ENCODE measurements around the gene UBE2O. TPM values are rescaled to one million over a fixed set of nuclear protein-coding genes. Genes with fewer than 3 reads are reported as not detected.

Gene UBE2O
- total and polyA plus RNA-seq, 4 donors, result 25.0 to 47.4 (median 35.8) TPM

DNA sequence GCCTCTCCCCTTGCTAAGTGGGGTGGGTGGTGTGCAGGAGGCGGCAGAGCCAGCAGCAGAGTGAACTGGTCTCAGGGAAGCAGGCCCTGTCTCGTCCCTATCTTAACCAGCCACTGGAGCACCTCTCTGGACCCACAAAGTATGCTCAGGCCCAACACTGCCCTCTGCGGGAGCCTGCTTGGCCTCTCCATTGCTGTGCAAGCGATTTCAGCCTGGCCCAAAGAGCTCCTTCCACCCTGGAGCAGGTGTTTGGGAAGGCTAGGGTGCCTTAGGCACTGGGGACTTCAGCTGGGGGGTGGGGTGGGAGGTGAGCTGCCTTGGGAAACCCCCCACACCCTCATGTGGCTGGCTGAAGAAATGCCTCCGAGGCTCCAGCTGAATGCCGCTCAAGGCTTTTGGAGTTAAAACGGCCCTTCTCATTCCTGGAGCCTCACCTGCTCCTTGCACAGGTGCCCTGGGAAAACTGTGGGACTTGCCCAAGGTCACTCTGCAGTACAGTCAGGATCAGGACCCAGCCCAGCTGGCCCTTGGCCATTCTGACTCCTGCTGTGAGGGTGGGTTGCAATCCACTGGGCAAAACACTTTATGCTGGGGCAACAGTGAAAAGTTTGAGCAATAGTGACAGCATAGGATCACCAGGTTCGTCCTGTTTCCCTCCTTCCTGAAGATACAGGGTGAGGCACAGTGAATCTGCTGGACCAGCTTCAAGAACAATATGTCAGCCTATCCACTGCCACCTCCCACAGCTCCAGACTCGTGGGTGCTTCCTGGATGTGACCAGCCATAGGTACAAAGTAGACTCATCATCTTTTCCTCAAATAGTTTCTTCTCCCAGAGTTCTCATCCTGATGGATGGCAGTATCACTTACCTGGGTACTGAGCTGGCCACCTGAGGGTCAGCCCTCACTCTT, 5.9 kb upstream of the UBE2O start:
- no peak overlapping the region for H3K27ac ChIP-seq (ENCODE audit: low read depth, low read length)
- WGBS (ENCODE audit: insufficient coverage), result 82% methylated on average over 5 of the region's 9 CpGs
- DNase-seq (ENCODE audit: low read depth in 4 of 6, low spot score in 6 of 6), result peak in 2 of 6 donors; percentile 54 to 55
- H3K27me3 ChIP-seq (ENCODE audit: control insufficient read depth, insufficient read depth, low read length), result no peaks in the 10 kb centered on the region
- no peaks in the 10 kb centered on the region for H3K36me3 ChIP-seq (ENCODE audit: control insufficient read depth, insufficient read depth, low read length)
- H3K4me3 ChIP-seq (ENCODE audit: low read depth, low read length), result no peak overlapping the region
- no peaks in the 10 kb centered on the region for H3K9me3 ChIP-seq (ENCODE audit: control insufficient read depth, insufficient read depth, low read length)
- H3K4me1 ChIP-seq (ENCODE audit: control insufficient read depth, insufficient read depth, low read length), result no peaks in the 10 kb centered on the region

GRCh38 chr17:76453431-76453743, 435 bp upstream of the UBE2O start:
- no peaks in the 10 kb centered on the region for H3K9me3 ChIP-seq (ENCODE audit: control insufficient read depth, insufficient read depth, low read length)
- H3K27ac ChIP-seq (ENCODE audit: low read depth, low read length), result no peak overlapping the region
- DNase-seq (ENCODE audit: low read depth in 4 of 6, low spot score in 6 of 6), result no peak
- no peaks in the 10 kb centered on the region for H3K27me3 ChIP-seq (ENCODE audit: control insufficient read depth, insufficient read depth, low read length)
- peak overlapping the region; percentile 6 for H3K4me3 ChIP-seq (ENCODE audit: low read depth, low read length)
- H3K4me1 ChIP-seq (ENCODE audit: control insufficient read depth, insufficient read depth, low read length), result peaks cover 19% of the 10 kb centered on the region
- 35% methylated on average over 4 of the region's 6 CpGs for WGBS (ENCODE audit: insufficient coverage)
- peaks cover 3% of the 10 kb centered on the region for H3K36me3 ChIP-seq (ENCODE audit: control insufficient read depth, insufficient read depth, low read length)

DNA sequence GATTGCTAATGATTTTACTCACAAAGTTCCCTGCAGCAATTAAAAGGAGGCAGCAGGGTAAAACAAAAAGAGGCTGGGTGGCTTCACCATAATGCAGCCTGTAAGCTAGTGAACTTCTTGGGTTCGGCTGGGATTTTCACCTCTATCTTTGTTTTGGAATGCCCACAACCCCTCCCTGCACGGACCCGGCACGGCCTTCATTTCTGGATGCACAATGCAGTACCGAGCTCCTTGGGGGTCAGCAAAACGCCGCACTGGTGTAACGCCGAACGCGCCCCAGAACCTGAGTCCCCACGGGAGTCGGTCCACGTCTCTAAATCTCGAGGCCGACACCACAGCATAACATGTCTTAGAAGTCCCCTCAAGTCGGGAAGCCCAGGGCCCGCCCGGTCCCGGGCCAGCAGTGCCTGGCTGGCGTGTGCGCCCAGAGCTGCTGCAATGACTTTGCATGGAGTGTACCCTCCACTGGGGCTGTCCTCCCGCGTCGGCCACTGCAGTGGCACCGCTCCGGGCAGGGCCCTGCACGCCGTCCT, 759 bp downstream of the UBE2O start:
- peak overlapping the region; percentile 68 for H3K4me3 ChIP-seq (ENCODE audit: low read depth, low read length)
- H3K4me1 ChIP-seq (ENCODE audit: control insufficient read depth, insufficient read depth, low read length), result peaks cover 19% of the 10 kb centered on the region
- no peaks in the 10 kb centered on the region for H3K27me3 ChIP-seq (ENCODE audit: control insufficient read depth, insufficient read depth, low read length)
- H3K9me3 ChIP-seq (ENCODE audit: control insufficient read depth, insufficient read depth, low read length), result no peaks in the 10 kb centered on the region
- peaks cover 3% of the 10 kb centered on the region for H3K36me3 ChIP-seq (ENCODE audit: control insufficient read depth, insufficient read depth, low read length)
- 0% methylated on average over 29 of the region's 29 CpGs for WGBS (ENCODE audit: insufficient coverage)
- H3K27ac ChIP-seq (ENCODE audit: low read depth, low read length), result no peak overlapping the region
- peak in 1 of 6 donors; percentile 51 for DNase-seq (ENCODE audit: low read depth in 4 of 6, low spot score in 6 of 6)

GRCh38 chr17:76451506-76451905, 1.4 kb downstream of the UBE2O start:
- peak in 1 of 6 donors; percentile 32 for DNase-seq (ENCODE audit: low read depth in 4 of 6, low spot score in 6 of 6)
- Histone ChIP-seq H3K9me3 (ENCODE audit: control insufficient read depth, insufficient read depth, low read length) (no peaks in the 10 kb centered on the region), H3K4me3 (ENCODE audit: low read depth, low read length) (peak overlapping the region; percentile 68), H3K27ac (ENCODE audit: low read depth, low read length) (no peak overlapping the region), H3K36me3 (ENCODE audit: control insufficient read depth, insufficient read depth, low read length) (peaks cover 3% of the 10 kb centered on the region), H3K27me3 (ENCODE audit: control insufficient read depth, insufficient read depth, low read length) (no peaks in the 10 kb centered on the region), H3K4me1 (ENCODE audit: control insufficient read depth, insufficient read depth, low read length) (peaks cover 19% of the 10 kb centered on the region)
- 7% methylated on average over 3 of the region's 6 CpGs for WGBS (ENCODE audit: insufficient coverage)

- H3K36me3 ChIP-seq (ENCODE audit: control insufficient read depth, insufficient read depth, low read length), result peaks cover 3% of the 10 kb centered on the region
- no peak overlapping the region for H3K27ac ChIP-seq (ENCODE audit: low read depth, low read length)
- no peak overlapping the region for H3K4me3 ChIP-seq (ENCODE audit: low read depth, low read length)
- no CpG with 5 or more reads among the region's 6 CpGs for WGBS (ENCODE audit: insufficient coverage)
- no peaks in the 10 kb centered on the region for H3K27me3 ChIP-seq (ENCODE audit: control insufficient read depth, insufficient read depth, low read length)
- peaks cover 21% of the 10 kb centered on the region for H3K4me1 ChIP-seq (ENCODE audit: control insufficient read depth, insufficient read depth, low read length)
- no peak for DNase-seq (ENCODE audit: low read depth in 4 of 6, low spot score in 6 of 6)
- no peaks in the 10 kb centered on the region for H3K9me3 ChIP-seq (ENCODE audit: control insufficient read depth, insufficient read depth, low read length)
These were observed 3.8 kb downstream of the UBE2O start for GRCh38 chr17:76449126-76449525.

GRCh38 chr17:76447931-76448652, 4.9 kb downstream of the UBE2O start:
- H3K9me3 ChIP-seq (ENCODE audit: control insufficient read depth, insufficient read depth, low read length), result no peaks in the 10 kb centered on the region
- H3K27ac ChIP-seq (ENCODE audit: low read depth, low read length), result no peak overlapping the region
- WGBS (ENCODE audit: insufficient coverage), result 42% methylated on average over 3 of the region's 7 CpGs
- peaks cover 3% of the 10 kb centered on the region for H3K36me3 ChIP-seq (ENCODE audit: control insufficient read depth, insufficient read depth, low read length)
- peaks cover 21% of the 10 kb centered on the region for H3K4me1 ChIP-seq (ENCODE audit: control insufficient read depth, insufficient read depth, low read length)
- H3K27me3 ChIP-seq (ENCODE audit: control insufficient read depth, insufficient read depth, low read length), result no peaks in the 10 kb centered on the region
- no peak overlapping the region for H3K4me3 ChIP-seq (ENCODE audit: low read depth, low read length)
- no peak for DNase-seq (ENCODE audit: low read depth in 4 of 6, low spot score in 6 of 6)

- Histone ChIP-seq H3K9me3 (ENCODE audit: control insufficient read depth, insufficient read depth, low read length) (no peaks in the 10 kb centered on the region), H3K4me3 (ENCODE audit: low read depth, low read length) (no peak overlapping the region), H3K36me3 (ENCODE audit: control insufficient read depth, insufficient read depth, low read length) (peaks cover 3% of the 10 kb centered on the region), H3K27me3 (ENCODE audit: control insufficient read depth, insufficient read depth, low read length) (no peaks in the 10 kb centered on the region), H3K27ac (ENCODE audit: low read depth, low read length) (no peak overlapping the region), H3K4me1 (ENCODE audit: control insufficient read depth, insufficient read depth, low read length) (peaks cover 16% of the 10 kb centered on the region)
- DNase-seq (ENCODE audit: low read depth in 4 of 6, low spot score in 6 of 6), result no peak
- WGBS (ENCODE audit: insufficient coverage), result 34% methylated on average over 6 of the region's 9 CpGs
These were observed 6.3 kb downstream of the UBE2O start for GRCh38 chr17:76446449-76447231.

DNA sequence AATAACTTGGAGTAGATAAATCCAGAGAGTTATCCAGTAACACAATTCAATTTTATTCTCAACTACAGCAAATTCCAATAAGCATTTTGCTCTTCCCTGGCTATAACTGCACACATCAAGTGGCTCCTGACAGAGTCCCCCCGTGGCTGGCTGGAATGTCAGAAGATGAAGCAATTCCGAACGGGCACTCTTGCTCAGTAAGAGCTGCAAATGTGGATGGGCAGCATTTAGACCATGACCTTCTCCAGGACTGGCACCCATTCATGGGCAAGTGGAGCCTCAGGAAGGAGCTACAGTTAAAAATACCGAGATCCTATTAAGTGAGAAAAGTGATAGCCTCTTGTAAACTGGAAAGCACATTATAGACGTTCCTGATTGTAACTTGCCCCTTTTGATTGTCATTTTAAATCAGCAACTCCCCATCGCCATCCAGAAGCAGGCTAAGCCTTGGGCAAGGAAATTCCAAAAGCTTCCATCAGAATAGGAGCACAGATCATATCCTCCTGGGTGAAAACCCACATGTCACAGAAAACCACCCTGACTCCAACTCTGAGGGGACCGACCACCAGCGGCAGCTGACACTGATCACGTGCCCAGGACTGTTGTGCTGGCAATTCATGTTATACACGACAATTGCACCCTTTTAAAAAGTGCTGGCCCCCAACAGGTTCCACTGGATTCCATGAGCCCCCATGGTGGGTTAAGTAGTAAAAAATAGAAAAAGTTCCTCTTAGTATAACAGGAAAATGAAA, 7.1 kb downstream of the UBE2O start:
- Histone ChIP-seq H3K4me3 (ENCODE audit: low read depth, low read length) (no peak overlapping the region), H3K27me3 (ENCODE audit: control insufficient read depth, insufficient read depth, low read length) (no peaks in the 10 kb centered on the region), H3K9me3 (ENCODE audit: control insufficient read depth, insufficient read depth, low read length) (no peaks in the 10 kb centered on the region), H3K4me1 (ENCODE audit: control insufficient read depth, insufficient read depth, low read length) (peaks cover 11% of the 10 kb centered on the region), H3K27ac (ENCODE audit: low read depth, low read length) (no peak overlapping the region), H3K36me3 (ENCODE audit: control insufficient read depth, insufficient read depth, low read length) (no peaks in the 10 kb centered on the region)
- WGBS (ENCODE audit: insufficient coverage), result 25% methylated on average over 6 of the region's 10 CpGs
- no peak for DNase-seq (ENCODE audit: low read depth in 4 of 6, low spot score in 6 of 6)

Data from spinal cord (tissue), 10 donors.